SK-N-SH (cell line): ENCODE measurements around the gene DES. TPM values are rescaled to one million over a fixed set of nuclear protein-coding genes. Genes with fewer than 3 reads are reported as not detected.
A peak's percentile ranks its signal among the peaks of the same experiment; 100 is the strongest.

Source experiments
- CTCF ChIA-PET: fragments of 300-600, 350-600 bp; formaldehyde crosslinking; extraction: SDS; loops from one replicate; lab custom pipeline; 2021; lab: Yijun Ruan, JAX
- POLR2A ChIA-PET: fragments of 350-600 bp; sonication (Branson Sonifier 250); formaldehyde crosslinking; extraction: SDS; loops from one replicate; lab custom pipeline; 2020; ENCODE audit warnings: antibody characterized with exemption, inconsistent platforms; lab: Yijun Ruan, JAX
- DNase-seq: peaks from one replicate; pipeline ENCODE4 v3.0.0; 2012
- H2AFZ ChIP-seq: fragments of 200-600 bp; sonication (generic); 2 replicates; pipeline ENCODE4 v1.8.1; 2016; ENCODE audit warnings: antibody characterized with exemption, mild to moderate bottlenecking, low read depth
- H3F3A ChIP-seq: fragments of 200-600 bp; sonication (generic); replicated peaks from 2 replicates; pipeline ENCODE3; 2016; ENCODE audit warnings: antibody characterized with exemption, mild to moderate bottlenecking; ENCODE audit not compliant: insufficient read depth
- H3K27ac ChIP-seq, 2 experiments: fragments of 200-500 bp in 1 of 2; fragments of 200-600 bp in 1 of 2; sonication (Bioruptor generic) in 1 of 2; sonication (generic), shearing (Covaris generic) in 1 of 2; 2 replicates each; pipeline versions ENCODE4 v1.5.1 to v1.6.1; 2014 to 2016; ENCODE audit warnings: low read depth in 2 of 2, inconsistent platforms in 1 of 2, low read length in 1 of 2, mild to moderate bottlenecking in 1 of 2, mixed read lengths in 1 of 2
- H3K27me3 ChIP-seq: fragments of 200-600 bp; sonication (generic), shearing (Covaris generic); 2 replicates; pipeline ENCODE4 v1.6.1; 2016; ENCODE audit warnings: mixed run types; ENCODE audit not compliant: insufficient read depth
- H3K36me3 ChIP-seq, 2 experiments: fragments of 200-500 bp in 1 of 2; fragments of 200-600 bp in 1 of 2; sonication (Bioruptor generic) in 1 of 2; sonication (generic) in 1 of 2; replicated peaks in 1 of 2; 2 replicates each; pipeline versions ENCODE3 to v1.5.1; 2014 to 2016; ENCODE audit warnings: low read length in 1 of 2, mild to moderate bottlenecking in 1 of 2; ENCODE audit not compliant: insufficient read depth in 2 of 2, control insufficient read depth in 1 of 2
- H3K4me1 ChIP-seq, 2 experiments: fragments of 200-500 bp in 1 of 2; fragments of 200-600 bp in 1 of 2; sonication (Bioruptor generic) in 1 of 2; sonication (generic), shearing (Covaris generic) in 1 of 2; 2 replicates each; pipeline versions ENCODE4 v1.5.1 to v1.6.1; 2014 to 2016; ENCODE audit warnings: low read depth in 1 of 2, low read length in 1 of 2, mixed run types in 1 of 2; ENCODE audit not compliant: insufficient read depth in 2 of 2, control insufficient read depth in 1 of 2
- H3K4me2 ChIP-seq: fragments of 200-600 bp; sonication (generic), shearing (Covaris generic); 2 replicates; pipeline ENCODE4 v1.6.1; 2017; ENCODE audit warnings: mixed run types
- H3K4me3 ChIP-seq, 2 experiments: fragments of 200-500 bp in 1 of 2; fragments of 200-600 bp in 1 of 2; sonication (Bioruptor generic) in 1 of 2; sonication (generic), shearing (Covaris generic) in 1 of 2; 2 replicates each; pipeline versions ENCODE4 v1.5.1 to v1.8.1; 2014 to 2016; ENCODE audit warnings: low read depth in 2 of 2, inconsistent platforms in 1 of 2, low read length in 1 of 2, mild to moderate bottlenecking in 1 of 2, mixed read lengths in 1 of 2, moderate library complexity in 1 of 2
- H3K79me2 ChIP-seq: fragments of 200-600 bp; sonication (generic); 2 replicates; pipeline ENCODE4 v1.8.1; 2017; ENCODE audit warnings: mild to moderate bottlenecking; ENCODE audit not compliant: insufficient read depth
- H3K9ac ChIP-seq: fragments of 200-600 bp; sonication (generic); 2 replicates; pipeline ENCODE4 v1.6.1; 2017; ENCODE audit warnings: mixed run types
- H3K9me2 ChIP-seq: fragments of 200-600 bp; sonication (generic); 2 replicates; pipeline ENCODE4 v1.6.1; 2017; ENCODE audit warnings: mixed run types
- H3K9me3 ChIP-seq: fragments of 200-600 bp; sonication (generic); 2 replicates; pipeline ENCODE4 v1.6.1; 2017; ENCODE audit warnings: mixed run types, mild to moderate bottlenecking, moderate library complexity
- H4K20me1 ChIP-seq: fragments of 200-600 bp; sonication (generic); 2 replicates; pipeline ENCODE4 v1.6.1; 2017; ENCODE audit warnings: mild to moderate bottlenecking, mixed run types; ENCODE audit not compliant: insufficient read depth
- CHD2 ChIP-seq: fragments of 150-350 bp; IDR thresholded peaks from 2 replicates; pipeline ENCODE4 v1.6.1; 2018; ENCODE audit warnings: low read length; ENCODE audit not compliant: partially characterized antibody
- FOXJ3 ChIP-seq: sonication (generic); formaldehyde crosslinking; IDR thresholded peaks from 2 replicates; pipeline ENCODE4 v1.5.1; 2020; ENCODE audit warnings: mild to moderate bottlenecking, missing genetic modification reagents
- FOXM1 ChIP-seq: IDR thresholded peaks from 2 replicates; pipeline ENCODE4 v1.4.0; 2012; ENCODE audit warnings: low read depth, mild to moderate bottlenecking
- MXI1 ChIP-seq: IDR thresholded peaks from 2 replicates; pipeline ENCODE4 v1.6.1; 2012; ENCODE audit warnings: mild to moderate bottlenecking, low read depth, low read length, improper control_type of control experiment
- NFIC ChIP-seq: IDR thresholded peaks from 2 replicates; pipeline ENCODE4 v1.4.0; 2012; ENCODE audit warnings: borderline replicate concordance
- NRF1 ChIP-seq: IDR thresholded peaks from 2 replicates; pipeline ENCODE4 v1.6.1; 2012; ENCODE audit warnings: low read depth, mild to moderate bottlenecking, low read length
- POLR2AphosphoS5 ChIP-seq: IDR thresholded peaks from 2 replicates; pipeline ENCODE4 v1.6.1; 2012; ENCODE audit warnings: low read depth, low read length
- RAD21 ChIP-seq: IDR thresholded peaks from 2 replicates; pipeline ENCODE4 v1.6.1; 2012; ENCODE audit warnings: mild to moderate bottlenecking, low read length
- RXRA ChIP-seq: IDR thresholded peaks from 2 replicates; pipeline ENCODE4 v1.4.0; 2012; ENCODE audit warnings: low read depth, mild to moderate bottlenecking, borderline replicate concordance
- WGBS: methylation state at CpG from one replicate; pipeline ENCODE4 v1.1.6; 2017; ENCODE audit warnings: low lambda C conversion rate; 5-methylcytosine and 5-hydroxymethylcytosine counted together
- polyA plus RNA-seq, 3 experiments: library from polyadenylated mRNA; depleted of rRNA; stranded (reverse); fragments of >200 nt; gene quantifications; 2 replicates each; pipeline ENCODE4 v1.2.3, GENCODE V29; 2012
- TF ChIP-seq, protein P1 (sequence below): fragments of 200-600 bp; sonication (generic); IDR thresholded peaks from 2 replicates; pipeline ENCODE4 v1.6.1; 2017; ENCODE audit warnings: antibody characterized with exemption, mild to moderate bottlenecking, moderate library complexity
- TF ChIP-seq, protein P2 (sequence below): fragments of 150-350 bp; IDR thresholded peaks from 2 replicates; pipeline ENCODE4 v1.6.1; 2017; ENCODE audit warnings: antibody characterized with exemption, low read length, low read depth, borderline replicate concordance

Gene DES
- polyA plus RNA-seq, 1 of the 3 experiments (the other 2 are of a cell fraction), result 0.21 TPM

DNA sequence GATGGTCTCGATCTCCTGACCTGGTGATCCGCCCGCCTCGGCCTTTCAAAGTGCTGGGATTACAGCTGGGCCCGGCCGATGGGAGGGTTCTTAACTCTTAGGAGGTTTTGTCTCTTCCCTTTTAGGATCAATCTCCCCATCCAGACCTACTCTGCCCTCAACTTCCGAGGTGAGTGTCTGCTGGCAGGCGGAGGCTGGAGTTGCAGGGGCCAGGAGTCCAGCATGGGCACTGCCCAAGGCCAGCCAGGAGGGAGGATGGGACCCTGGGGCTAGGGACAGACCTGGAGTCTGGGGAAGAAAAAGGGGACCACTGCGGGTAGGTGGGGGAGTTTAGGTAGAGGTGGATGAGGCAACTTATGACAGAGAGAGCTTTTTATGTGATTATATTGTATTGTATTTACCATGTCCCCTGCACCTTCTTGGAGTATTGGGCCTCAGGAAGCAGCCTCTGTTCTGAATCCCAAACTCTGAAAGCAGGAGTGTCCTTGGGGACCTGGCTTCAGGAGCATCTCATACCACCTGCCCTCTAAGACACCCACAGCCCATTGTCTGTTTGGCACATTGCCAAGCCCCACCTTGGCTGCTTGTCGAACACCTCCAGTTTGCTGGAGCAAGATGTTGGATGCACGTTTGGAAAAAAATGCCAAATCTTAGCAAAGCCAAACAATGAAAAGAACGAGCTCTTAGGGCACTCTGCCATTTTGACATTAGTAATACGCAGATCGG, 5.6 kb downstream of the DES start:
- TF ChIP-seq NFIC (peak; percentile 58), MXI1 (no peak)
- WGBS, result 87% methylated on average over 14 of the region's 14 CpGs
- Histone ChIP-seq H3K27ac (peak overlapping the region in 1 of 2 experiments; percentile 16; a peak in 2 of 4 replicates), H3K9me2 (no peaks in the 10 kb centered on the region), H3K4me3 (no peak overlapping the region), H3K27me3 (no peaks in the 10 kb centered on the region), H3K79me2 (no peaks in the 10 kb centered on the region), H4K20me1 (no peaks in the 10 kb centered on the region), H3F3A (no peaks in the 10 kb centered on the region), H3K4me1 (no peaks in the 10 kb centered on the region), H2AFZ (no peak overlapping the region), H3K9me3 (no peaks in the 10 kb centered on the region), H3K36me3 (no peaks in the 10 kb centered on the region), H3K4me2 (no peak overlapping the region), H3K9ac (no peak overlapping the region)
- ChIA-PET POLR2A (interaction anchor here (0.6 kb wide), 1 partner anchor 37 kb away, joined by 4 read pairs; no protein-coding TSS in a partner anchor), CTCF (interaction anchor here (0.9 to 1.4 kb wide), 5 partner anchors 22 to 118 kb away, joined by 3 to 7 read pairs (median 5); no protein-coding TSS in a partner anchor)
- no peak for DNase-seq

DNA sequence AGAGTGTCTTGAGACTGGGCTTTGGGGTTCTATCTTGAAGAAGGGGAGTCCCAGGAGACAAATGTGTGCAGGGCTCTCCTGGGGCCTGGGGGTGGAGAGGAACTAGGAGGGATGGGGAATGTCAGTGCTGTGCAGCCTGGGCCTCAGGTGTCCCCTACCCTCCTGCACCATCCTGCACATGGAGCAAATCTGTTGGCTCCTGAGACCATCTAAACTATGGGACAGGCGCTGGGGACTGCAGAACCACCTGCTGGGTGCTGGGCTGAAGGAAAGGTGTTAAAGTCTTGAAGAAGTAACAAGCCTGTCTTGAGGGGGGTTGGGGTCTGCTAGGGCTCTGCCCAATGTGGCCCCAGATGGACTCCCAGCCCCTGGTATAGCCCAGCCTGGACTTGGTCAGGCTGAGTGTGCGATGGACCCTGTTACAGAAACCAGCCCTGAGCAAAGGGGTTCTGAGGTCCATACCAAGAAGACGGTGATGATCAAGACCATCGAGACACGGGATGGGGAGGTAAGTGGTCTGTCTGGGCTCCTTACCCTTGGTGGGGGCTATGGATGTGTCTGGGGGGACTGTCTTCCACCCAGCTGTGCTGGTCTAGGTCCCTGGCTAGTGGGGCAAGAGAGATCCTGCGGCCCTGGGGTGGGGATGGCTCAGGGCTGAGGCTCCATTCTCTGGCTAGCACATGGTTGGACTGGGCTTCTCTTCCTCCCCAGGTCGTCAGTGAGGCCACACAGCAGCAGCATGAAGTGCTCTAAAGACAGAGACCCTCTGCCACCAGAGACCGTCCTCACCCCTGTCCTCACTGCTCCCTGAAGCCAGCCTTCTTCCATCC, 7.3 kb downstream of the DES start:
- no peaks in the 10 kb centered on the region for H4K20me1 ChIP-seq
- CTCF ChIA-PET, result interaction anchor here (1.0 to 5.6 kb wide), 4 partner anchors 22 to 116 kb away, joined by 4 to 36 read pairs (median 6); no protein-coding TSS in a partner anchor

More for the DNA sequence above, 7.3 kb downstream of the DES start:
- H3K4me2 ChIP-seq, result no peak overlapping the region
- no peak overlapping the region for H2AFZ ChIP-seq
- POLR2A ChIA-PET, result no interaction called here
- DNase-seq, result no peak
- H3K4me3 ChIP-seq, result no peak overlapping the region
- no peaks in the 10 kb centered on the region for H3K9me2 ChIP-seq
- no peaks in the 10 kb centered on the region for H3F3A ChIP-seq
- no peaks in the 10 kb centered on the region for H3K27me3 ChIP-seq
- no peaks in the 10 kb centered on the region for H3K9me3 ChIP-seq
- H3K4me1 ChIP-seq, result peaks cover 0 to 6% of the 10 kb centered on the region in 2 experiments; a peak in 1 of 4 replicates
- no peaks in the 10 kb centered on the region for H3K36me3 ChIP-seq
- 85% methylated on average over 7 of the region's 8 CpGs for WGBS
- TF ChIP-seq FOXJ3, result no peak
- no peak for TF ChIP-seq RAD21
- no peak for TF ChIP-seq CHD2
- no peak for TF ChIP-seq RXRA
- no peak for TF ChIP-seq MXI1
- TF ChIP-seq, protein P1, sequence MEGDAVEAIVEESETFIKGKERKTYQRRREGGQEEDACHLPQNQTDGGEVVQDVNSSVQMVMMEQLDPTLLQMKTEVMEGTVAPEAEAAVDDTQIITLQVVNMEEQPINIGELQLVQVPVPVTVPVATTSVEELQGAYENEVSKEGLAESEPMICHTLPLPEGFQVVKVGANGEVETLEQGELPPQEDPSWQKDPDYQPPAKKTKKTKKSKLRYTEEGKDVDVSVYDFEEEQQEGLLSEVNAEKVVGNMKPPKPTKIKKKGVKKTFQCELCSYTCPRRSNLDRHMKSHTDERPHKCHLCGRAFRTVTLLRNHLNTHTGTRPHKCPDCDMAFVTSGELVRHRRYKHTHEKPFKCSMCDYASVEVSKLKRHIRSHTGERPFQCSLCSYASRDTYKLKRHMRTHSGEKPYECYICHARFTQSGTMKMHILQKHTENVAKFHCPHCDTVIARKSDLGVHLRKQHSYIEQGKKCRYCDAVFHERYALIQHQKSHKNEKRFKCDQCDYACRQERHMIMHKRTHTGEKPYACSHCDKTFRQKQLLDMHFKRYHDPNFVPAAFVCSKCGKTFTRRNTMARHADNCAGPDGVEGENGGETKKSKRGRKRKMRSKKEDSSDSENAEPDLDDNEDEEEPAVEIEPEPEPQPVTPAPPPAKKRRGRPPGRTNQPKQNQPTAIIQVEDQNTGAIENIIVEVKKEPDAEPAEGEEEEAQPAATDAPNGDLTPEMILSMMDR, result no peak
- TF ChIP-seq NRF1, result no peak
- TF ChIP-seq, protein P2, sequence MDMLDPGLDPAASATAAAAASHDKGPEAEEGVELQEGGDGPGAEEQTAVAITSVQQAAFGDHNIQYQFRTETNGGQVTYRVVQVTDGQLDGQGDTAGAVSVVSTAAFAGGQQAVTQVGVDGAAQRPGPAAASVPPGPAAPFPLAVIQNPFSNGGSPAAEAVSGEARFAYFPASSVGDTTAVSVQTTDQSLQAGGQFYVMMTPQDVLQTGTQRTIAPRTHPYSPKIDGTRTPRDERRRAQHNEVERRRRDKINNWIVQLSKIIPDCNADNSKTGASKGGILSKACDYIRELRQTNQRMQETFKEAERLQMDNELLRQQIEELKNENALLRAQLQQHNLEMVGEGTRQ, result no peak
- TF ChIP-seq POLR2AphosphoS5, result no peak
- no peak for TF ChIP-seq FOXM1
- TF ChIP-seq, all 33 proteins: peak for 0
- H3K27ac ChIP-seq, result no peak overlapping the region
- H3K9ac ChIP-seq, result no peak overlapping the region
- no peaks in the 10 kb centered on the region for H3K79me2 ChIP-seq
